HepG2 (cell line): ENCODE data around the gene ASCC2.

Experiments
- ARID3A ChIP-seq: IDR thresholded peaks from 2 replicates; pipeline ENCODE4 v1.6.1; 2012; ENCODE audit warnings: low read depth, low read length, improper control_type of control experiment
- ASH2L ChIP-seq: fragments of 300-600, 200-600 bp; sonication (generic); IDR thresholded peaks from 2 replicates; pipeline ENCODE4 v1.7.0; 2017; ENCODE audit warnings: low read depth, mild to moderate bottlenecking, moderate library complexity, mixed read lengths, low read length; ENCODE audit not compliant: insufficient read length
- ATAD3A ChIP-seq: sonication (generic); formaldehyde crosslinking; IDR thresholded peaks from 2 replicates; pipeline ENCODE4 v1.4.0; 2020; ENCODE audit warnings: missing genetic modification reagents
- CTCF ChIP-seq: sonication (generic); formaldehyde crosslinking; IDR thresholded peaks from 2 replicates; pipeline ENCODE4 v1.5.0; 2020; ENCODE audit warnings: mild to moderate bottlenecking, missing genetic modification reagents, moderate library complexity
- DMTF1 ChIP-seq: sonication (generic); formaldehyde crosslinking; IDR thresholded peaks from 2 replicates; pipeline ENCODE4 v1.4.0; 2020; ENCODE audit warnings: mild to moderate bottlenecking, missing genetic modification reagents
- HNRNPLL ChIP-seq: fragments of 200-400 bp; formaldehyde crosslinking; IDR thresholded peaks from 2 replicates; pipeline ENCODE4 v1.6.1; 2017; ENCODE audit warnings: mild to moderate bottlenecking, low read depth, low read length; ENCODE audit not compliant: poor library complexity, severe bottlenecking
- JARID2 ChIP-seq: sonication (generic); formaldehyde crosslinking; IDR thresholded peaks from 2 replicates; pipeline ENCODE4 v1.8.1; 2023; ENCODE audit warnings: missing genetic modification reagents, inconsistent platforms; ENCODE audit not compliant: insufficient replicate concordance
- POLR2A ChIP-seq, 2 experiments: IDR thresholded peaks; 2 replicates each; pipeline ENCODE4 v1.6.1; 2011; ENCODE audit warnings: low read depth in 2 of 2, low read length in 2 of 2, mild to moderate bottlenecking in 1 of 2, moderate library complexity in 1 of 2; ENCODE audit not compliant: insufficient read depth in 1 of 2
- SP1 ChIP-seq, 2 experiments: fragments of 450-650 bp in 1 of 2; sonication (generic) in 1 of 2; formaldehyde crosslinking in 1 of 2; IDR thresholded peaks; 2 replicates each; pipeline versions ENCODE4 v1.4.0 to v1.6.1; 2016 to 2020; ENCODE audit warnings: missing genetic modification reagents in 1 of 2
- SP2 ChIP-seq: sonication (generic); formaldehyde crosslinking; IDR thresholded peaks from 2 replicates; pipeline ENCODE4 v1.5.1; 2020; ENCODE audit warnings: mild to moderate bottlenecking, missing genetic modification reagents
- SRSF1 ChIP-seq: fragments of 200-400 bp; formaldehyde crosslinking; optimal IDR thresholded peaks from 2 replicates; pipeline ENCODE3; 2017; ENCODE audit warnings: mild to moderate bottlenecking, low read depth, low read length, moderate library complexity
- ZKSCAN1 ChIP-seq: fragments of 150-350 bp; IDR thresholded peaks from 2 replicates; pipeline ENCODE4 v1.6.1; 2014; ENCODE audit warnings: low read length
- ZNF609 ChIP-seq: sonication (generic); formaldehyde crosslinking; IDR thresholded peaks from 2 replicates; pipeline ENCODE4 v1.4.0; 2020; ENCODE audit warnings: mild to moderate bottlenecking, missing genetic modification reagents, borderline replicate concordance

- TF ChIP-seq ATAD3A (CRISPR knock-in tag) (no peak), SP2 (CRISPR knock-in tag) (no peak), JARID2 (CRISPR knock-in tag) (no peak), DMTF1 (CRISPR knock-in tag) (no peak), SRSF1 (no peak), HNRNPLL (no peak), SP1 (IDR thresholded peaks at IDR 0.05) (no peak), SP1 (CRISPR knock-in tag; IDR thresholded peaks at IDR 0.05) (no peak), POLR2A (IDR thresholded peaks at IDR 0.05; ENCODE audit: insufficient read depth in 1 of 2, low read depth in 2 of 2, low read length in 2 of 2) (no peak), CTCF (CRISPR knock-in tag) (no peak), ZNF609 (CRISPR knock-in tag) (no peak), ASH2L (no peak), ZKSCAN1 (no peak), ARID3A (no peak)
These were observed 6.1 kb downstream of the ASCC2 start for GRCh38 chr22:29831958-29832357.
